GM12892 (cell line): ENCODE results near the gene RIPOR2.

Source experiments
- POLR2AphosphoS5 ChIP-seq: IDR thresholded peaks from 2 replicates; pipeline ENCODE4 v1.6.1; 2011; ENCODE audit warnings: low read depth, low read length, control low read depth
- TAF1 ChIP-seq: IDR thresholded peaks from 2 replicates; pipeline ENCODE4 v1.6.1; 2011; ENCODE audit warnings: low read depth, mild to moderate bottlenecking, control low read depth, low read length, borderline replicate concordance

GRCh38 chr6:24910331-24910960, 25.3 kb downstream of the RIPOR2 start:
- TF ChIP-seq TAF1 (no peak), POLR2AphosphoS5 (no peak)
